HG03108 (cell line): ENCODE results near the gene SEC16A.

Experiments
- ATAC-seq: cut with Tn5 transposase; IDR thresholded peaks from one replicate; pipeline ENCODE4 v1.9.1; 2021; ENCODE audit warnings: moderate library complexity; ENCODE audit not compliant: unreplicated experiment

Gene SEC16A

DNA sequence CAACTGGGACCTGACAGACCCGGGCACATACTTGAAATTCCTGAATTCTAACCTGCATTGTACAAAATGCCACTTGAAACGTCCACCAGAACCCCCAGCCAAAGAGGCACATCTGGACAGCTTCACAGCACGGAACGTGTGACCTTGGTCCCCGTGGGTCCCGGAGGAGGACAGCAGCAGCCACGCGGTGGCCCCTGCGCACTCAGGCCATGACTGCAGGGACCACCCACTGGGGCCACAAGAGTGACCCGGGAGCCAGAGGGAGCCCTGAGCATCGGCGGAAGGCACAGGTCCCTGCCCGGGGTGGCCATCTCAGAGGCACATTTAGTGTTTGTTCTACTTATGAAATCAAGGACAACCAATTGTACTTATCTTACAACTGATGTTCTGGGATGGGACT is 80.8 kb downstream of the SEC16A start:
- ATAC-seq: no peak

DNA sequence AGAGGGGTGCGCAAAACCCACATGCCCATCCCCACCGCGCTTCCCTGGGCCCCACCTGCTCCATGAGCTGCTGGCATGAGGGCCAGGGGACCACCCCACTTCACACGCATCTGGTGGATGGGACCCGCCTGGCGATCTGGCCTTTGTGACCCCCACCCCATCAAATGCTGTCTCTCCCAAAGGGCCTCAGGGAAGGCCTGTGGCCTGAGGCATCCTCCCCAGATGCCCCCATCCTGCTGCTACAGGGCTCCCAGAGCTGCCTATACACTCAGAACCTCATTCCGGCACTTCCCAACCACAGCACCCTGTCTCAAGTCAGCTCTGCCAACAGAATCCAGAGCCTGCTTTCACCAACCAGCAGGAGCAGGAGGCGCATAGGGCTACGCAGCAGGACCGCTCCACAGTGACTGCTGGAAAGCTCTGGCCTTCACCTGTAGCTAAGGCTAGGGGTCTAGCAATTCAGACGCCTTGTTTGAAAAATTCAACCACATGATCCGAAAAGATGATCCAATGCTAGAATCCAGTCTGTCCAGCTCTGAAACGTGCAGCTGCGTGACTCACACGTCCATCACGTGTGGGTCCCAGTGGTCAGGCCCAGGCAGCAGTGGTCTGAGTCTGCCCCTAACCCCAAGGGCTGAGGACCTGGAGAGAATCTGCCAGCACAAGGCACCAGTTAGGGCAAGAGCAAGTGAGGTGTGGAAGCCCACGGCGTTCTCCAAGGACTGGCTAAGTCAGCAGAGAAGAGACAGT is 81.5 kb downstream of the SEC16A start:
- no peak for ATAC-seq

DNA sequence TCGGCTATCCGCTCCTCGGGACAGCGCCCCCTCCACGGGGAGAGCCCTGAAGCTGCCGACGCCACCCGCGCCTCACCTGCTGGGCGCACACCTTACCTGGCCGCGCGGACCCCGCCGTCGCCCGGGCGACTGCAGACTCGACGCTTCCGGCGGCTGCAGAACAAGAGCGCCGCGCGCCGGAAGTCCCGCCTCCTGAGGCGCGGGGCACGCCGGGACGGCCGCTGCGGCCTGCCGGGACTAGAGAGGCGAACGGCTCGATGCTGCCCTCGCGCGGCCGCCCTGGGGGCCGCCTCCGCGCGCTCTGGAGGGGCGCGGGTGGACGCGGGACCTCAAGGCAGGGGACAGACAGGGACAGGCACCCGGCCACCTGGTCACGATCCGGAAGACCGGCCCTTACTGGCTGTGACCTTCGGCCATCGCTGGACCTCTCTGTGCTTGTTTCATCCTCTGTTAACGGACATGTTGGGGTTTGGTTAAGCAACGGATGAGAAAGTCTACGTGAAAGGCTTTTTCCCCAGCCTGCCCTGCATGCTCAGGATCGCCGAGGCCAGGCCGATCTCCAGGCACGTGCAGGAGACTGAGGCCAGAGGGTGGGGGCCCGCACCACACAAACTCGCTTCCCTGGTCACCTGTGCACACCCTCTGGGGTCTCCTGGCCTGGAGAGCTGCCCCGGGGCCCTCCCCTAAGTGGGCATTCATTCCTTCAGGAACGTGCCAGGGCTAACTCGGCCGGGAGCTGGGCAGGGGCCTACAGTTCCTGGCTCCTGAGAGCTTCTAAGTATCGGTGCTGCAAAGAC is 82.6 kb downstream of the SEC16A start, which contains the start of gene SNAPC4:
Gene SNAPC4, minus strand, starts transcription at position 133 of the 797 bp plus-strand sequence. CDS start 1,742 bp downstream, outside the sequence.
- ATAC-seq: peak; percentile 62

DNA sequence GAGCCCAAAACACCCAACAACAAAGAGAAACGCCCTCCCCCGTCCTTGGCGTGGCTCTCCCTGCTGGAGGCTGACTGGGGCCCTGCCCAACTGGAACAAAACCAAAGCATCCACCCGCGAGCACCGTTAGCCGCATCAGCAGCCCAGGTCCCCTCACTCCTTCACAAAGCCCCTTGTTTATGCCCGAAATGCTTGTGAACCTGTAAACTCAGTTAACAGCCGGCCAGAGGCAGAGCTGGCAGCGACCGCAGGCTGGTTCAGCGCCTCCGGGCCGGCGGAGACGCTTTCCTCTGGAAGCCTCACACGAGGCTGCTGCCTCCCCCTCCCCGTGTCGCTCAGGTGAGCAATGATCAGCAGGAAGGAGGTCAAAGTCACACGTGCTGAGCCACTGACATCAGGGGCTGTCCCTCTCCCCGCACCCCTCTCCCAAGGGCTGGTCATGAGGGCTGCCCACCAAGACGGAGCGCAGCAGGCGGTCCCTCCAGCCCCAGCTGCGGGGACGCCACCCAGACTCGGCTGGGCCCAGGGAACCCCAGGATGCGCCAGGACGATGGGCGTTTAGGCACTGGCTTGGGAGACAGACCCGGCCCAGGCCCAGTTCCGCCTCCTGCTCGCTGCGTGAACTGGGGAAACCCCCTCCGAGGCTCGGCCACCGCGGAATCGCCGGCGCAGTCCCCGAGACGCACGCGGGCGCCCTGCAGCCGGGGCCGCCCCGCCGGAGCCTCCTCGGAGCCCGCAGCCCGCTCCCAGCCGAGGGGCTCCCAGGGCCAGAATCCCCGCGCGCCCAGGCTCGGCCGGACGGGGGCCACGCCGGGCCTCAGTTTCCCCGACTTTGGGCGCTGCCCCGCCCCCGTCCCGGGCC is 83.4 kb downstream of the SEC16A start:
- no peak for ATAC-seq

DNA sequence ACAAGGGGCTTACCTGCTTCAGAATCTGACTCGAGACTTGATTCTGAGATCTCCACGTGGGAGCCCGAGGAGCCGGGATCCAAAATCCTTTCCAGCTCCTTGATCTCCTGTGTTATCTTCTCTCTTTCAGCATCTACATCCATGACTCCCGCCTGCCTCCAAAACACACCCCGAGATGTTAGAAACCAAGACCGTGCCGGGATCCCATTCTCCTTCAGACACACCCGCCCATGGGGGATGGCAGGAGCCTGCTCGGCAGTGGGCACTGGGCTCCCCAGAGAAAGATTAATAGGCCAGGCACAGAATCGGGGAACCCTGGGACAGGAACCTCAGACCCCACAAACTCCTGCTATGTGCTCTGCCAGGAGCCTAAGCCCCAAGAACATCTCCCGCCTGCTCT is 84.6 kb downstream of the SEC16A start:
- no peak for ATAC-seq

DNA sequence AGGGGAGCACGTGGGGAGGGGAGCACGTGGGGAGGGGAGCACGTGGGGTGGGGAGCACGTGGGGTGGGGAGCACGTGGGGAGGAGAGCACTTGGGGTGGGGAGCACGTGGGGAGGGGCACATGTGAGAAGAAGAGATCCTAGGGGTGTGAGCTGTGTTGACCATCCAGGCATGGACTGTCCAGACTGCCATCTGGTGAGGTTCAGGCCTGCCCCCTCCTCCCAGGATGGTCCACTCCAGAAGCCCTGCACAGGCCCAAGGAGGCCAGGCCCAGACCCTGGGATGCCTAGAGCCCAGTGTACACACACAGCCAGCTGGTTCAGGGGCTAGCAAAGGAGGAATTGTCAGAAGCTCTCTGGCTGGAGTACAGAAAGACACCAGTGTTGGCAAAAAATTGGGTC is 85.2 kb downstream of the SEC16A start:
- ATAC-seq: no peak

DNA sequence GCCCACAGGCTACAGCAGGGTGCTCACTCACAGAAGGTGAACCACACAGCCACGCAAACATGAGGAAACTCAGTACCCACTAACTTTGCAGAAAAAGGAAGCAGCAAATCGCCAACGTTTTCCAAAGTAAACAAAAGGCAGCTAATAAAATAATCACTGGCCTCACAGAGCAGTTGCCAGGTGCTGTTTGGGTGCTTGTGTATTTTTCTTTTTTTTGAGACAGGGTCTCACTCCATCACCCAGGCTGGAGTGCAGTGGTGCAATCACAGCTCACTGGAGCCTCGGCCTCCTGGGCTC is 86.7 kb downstream of the SEC16A start:
- ATAC-seq: no peak

DNA sequence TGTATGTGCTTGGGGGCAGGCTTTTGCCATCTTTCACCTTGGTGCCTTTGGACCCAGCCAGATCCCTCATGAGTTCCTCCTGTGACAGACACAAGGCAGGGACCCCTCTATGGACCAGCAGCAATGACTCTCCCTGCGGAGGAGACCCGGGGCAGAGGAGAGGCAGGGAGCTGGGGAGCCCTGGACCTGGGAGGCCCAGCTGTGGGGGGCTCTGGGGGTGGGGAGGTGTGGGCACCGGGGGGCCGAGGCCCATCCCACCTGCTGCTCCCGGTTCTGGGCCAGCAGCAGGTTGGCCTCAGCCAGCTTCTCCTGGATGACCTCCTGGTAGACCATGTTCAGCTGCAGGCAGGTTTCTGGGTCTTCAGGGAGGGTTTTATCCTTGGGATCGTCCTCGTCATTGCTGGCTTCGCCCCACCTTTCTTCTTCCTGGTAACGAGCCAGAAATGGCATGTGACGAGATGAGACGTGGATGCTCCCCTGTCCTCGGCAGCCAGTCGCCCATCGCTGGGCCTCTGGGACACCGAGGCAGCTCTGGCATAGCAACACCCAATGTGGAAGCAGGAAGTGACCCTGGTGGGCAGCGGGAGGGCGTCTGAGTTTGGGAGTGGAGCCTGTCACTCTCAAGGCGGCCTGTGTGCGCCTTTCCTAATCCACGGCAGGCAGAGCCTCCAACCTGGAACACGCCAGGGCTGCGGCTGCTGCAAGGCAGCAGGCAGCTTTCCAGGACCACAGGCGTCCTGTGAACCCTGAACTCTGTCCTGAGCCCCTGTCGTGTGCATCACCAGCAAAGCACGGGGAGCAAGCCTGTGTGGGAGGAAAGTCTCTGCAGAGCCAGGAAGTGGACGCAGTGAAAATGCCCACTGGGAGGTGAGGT is 87.3 kb downstream of the SEC16A start:
- no peak for ATAC-seq

DNA sequence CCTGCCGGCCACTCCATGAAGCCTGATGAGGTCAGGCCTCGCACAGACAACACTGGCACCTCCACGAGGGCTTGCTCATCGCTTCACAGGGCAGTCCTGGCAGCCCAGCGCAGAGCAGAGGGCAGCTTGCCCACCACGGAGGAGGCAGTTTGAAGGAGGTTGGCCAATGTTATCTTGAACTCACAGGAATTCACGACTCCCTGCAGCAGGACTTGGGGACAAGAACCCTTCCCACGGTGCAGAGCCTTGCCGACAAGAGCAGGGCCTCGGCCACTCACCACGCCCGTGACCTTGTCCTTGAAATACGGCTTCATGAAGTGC is 87.9 kb downstream of the SEC16A start:
- ATAC-seq: no peak

DNA sequence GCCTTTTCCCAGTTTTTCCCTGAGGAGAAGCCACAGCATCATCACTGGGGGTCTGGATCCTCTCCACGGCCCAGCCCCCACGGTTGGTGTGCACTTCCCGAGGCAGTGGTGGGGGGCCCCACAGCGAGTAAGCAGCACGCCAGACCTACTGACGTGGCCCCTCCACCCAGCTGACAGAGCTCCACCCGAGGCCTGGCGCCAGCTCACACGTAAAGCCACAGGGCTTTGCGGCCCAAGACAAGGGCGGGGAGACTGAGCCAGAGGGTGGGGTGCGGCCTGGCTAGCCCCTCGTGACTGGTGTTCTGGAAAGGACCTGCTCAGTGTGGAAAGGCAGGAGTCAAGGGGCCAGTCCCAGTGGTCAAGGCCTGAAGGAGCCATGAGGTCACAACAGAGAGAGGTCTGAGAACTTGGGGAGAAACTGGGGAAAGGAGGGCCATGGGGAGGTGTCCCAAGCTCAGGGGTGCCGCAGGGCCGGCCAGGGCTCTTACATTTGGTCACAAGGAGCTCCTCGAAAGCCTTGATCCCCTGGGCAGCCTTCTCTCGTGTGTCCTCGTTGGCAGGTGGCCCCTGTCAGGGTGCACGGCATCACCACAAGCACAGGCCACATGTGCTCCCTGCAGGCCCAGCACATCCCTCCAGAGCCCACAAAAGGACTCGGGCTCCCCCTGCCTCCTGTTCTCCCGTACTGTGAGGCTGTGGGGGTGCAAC is 88.4 kb downstream of the SEC16A start:
- ATAC-seq: no peak

DNA sequence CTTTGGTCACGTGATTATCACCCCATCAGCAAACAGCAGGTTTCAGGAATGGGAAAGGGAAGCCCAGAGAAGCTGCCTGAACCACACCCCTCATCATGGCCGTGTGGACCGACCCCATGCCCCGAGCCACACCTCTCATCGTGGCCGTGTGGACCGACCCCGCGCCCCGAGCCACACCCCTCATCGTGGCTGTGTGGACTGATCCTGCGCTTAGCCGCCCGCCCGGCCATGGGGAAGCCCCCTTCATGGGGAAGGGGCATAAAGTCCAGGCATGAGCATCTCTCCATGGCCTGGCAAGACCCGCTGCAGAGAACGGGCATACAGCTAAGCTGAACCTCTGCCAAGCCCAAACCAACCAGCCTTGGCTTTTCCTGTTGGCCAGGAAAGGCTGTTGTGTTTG is 89.3 kb downstream of the SEC16A start:
- no peak for ATAC-seq

DNA sequence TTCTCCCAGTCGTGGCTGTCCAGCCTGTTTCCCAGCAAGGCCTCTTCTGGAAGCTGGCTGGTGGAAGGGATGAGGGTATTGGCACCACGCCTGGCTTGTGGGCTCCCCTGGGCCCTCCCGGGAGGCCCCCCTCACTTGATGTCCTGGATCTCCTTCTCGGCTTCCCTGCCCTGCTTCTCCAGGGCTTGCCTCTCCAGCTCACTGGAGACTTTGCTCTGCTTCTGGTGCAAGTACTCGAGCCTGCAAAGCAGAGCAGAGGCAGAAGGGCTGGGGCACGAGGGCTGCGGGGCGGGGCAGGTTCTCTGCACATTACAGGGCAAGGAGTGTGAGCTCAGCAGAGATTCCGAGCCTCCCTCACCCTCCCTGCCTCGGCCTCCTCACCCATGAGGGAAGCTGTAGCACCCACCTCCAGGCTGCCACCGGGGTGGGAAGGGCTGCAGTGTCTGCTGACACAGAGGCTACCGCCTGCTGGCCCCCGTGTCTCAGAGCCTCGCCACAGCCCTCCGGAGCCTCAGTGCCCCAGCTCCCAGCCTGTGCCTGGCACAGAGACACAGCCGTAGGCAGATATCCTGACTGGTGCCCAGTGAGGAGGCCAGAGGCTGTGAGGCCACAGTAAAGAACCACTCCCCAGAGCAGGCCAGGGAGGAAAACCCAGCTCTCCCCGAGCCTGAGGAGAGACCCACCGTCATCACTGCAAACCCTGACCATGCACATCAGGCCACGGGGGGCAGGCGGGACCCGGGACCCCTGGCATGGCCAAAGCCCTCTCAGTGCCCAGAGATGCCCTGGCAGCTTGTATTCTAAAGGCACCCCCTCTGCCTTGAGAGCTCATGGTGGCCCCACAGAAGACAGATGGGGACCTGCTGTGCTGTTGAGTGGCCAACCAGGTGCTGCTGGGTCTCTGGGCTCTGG is 90.0 kb downstream of the SEC16A start:
- no peak for ATAC-seq

DNA sequence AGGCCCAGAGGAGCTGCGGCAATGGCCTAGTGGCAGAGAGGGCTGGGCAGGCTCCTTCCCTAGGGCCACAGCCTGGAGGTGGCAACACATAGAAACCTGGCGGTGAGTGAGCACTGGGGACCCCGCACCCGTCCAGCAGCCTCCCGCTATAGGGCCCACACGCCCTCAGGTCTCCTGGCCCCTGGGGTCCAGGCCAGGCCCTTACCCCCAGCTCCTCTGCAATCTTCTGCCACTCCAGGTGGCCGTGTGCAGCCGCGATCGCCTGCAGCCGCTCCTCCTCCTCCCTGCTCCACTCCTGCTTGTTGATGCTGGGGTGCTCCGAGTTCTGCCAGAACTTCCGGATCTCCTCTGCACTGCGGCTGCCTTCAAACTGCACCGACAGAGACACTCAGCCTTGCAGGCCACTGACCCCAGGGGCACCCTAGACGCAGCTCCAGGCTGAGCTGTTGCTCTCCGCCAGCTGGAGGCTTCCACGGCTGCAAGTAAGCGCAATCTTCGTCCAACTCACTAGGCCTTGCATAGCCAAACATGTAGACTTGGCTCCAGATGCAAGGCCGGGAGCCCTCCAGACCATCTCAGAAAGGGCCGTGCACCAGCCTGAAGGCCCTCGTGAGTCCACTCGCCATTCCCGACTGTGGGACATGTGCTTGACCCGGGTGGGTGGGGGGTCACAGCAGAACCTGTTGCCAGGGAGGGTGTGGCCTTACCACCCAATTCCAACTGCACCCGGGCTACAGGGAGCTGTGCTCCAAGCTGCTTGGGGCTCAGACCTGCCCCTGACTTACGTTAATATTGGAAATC is 90.9 kb downstream of the SEC16A start:
- ATAC-seq: no peak
